Trophoblast cell (in vitro differentiated cells and primary cell): ENCODE results near the gene ORAI2.

ENCODE experiments used
- DNase-seq, 2 donors: peaks; one replicate each; pipeline ENCODE4 v3.0.0-alpha.2; 2016
- H2AFZ ChIP-seq: 2 replicates; pipeline ENCODE4 v1.6.1; 2013; ENCODE audit warnings: low read length, moderate library complexity, mild to moderate bottlenecking; ENCODE audit not compliant: insufficient read depth, poor library complexity
- H2AK5ac ChIP-seq: 2 replicates; pipeline ENCODE4 v1.6.1; 2013; ENCODE audit warnings: mild to moderate bottlenecking, low read length
- H2BK120ac ChIP-seq: 2 replicates; pipeline ENCODE4 v1.6.1; 2013; ENCODE audit warnings: low read length, mild to moderate bottlenecking, moderate library complexity; ENCODE audit not compliant: insufficient read depth, poor library complexity
- H2BK12ac ChIP-seq: 2 replicates; pipeline ENCODE4 v1.6.1; 2013; ENCODE audit warnings: mild to moderate bottlenecking, low read length, moderate library complexity
- H2BK5ac ChIP-seq: 2 replicates; pipeline ENCODE4 v1.6.1; 2013; ENCODE audit warnings: low read length, low read depth, moderate library complexity, mild to moderate bottlenecking; ENCODE audit not compliant: poor library complexity
- H3K14ac ChIP-seq: 2 replicates; pipeline ENCODE4 v1.6.1; 2013; ENCODE audit warnings: mild to moderate bottlenecking, low read length
- H3K18ac ChIP-seq: 2 replicates; pipeline ENCODE4 v1.6.1; 2013; ENCODE audit warnings: mild to moderate bottlenecking, low read length
- H3K23ac ChIP-seq: 2 replicates; pipeline ENCODE4 v1.6.1; 2013; ENCODE audit warnings: low read length
- H3K27ac ChIP-seq: 2 replicates; pipeline ENCODE4 v1.5.1; 2013; ENCODE audit warnings: low read depth, mild to moderate bottlenecking, inconsistent platforms, low read length, moderate library complexity
- H3K27me3 ChIP-seq: 2 replicates; pipeline ENCODE4 v1.6.1; 2013; ENCODE audit warnings: inconsistent platforms, mild to moderate bottlenecking, low read length, moderate library complexity; ENCODE audit not compliant: insufficient read depth
- H3K36me3 ChIP-seq, 2 experiments: 1 replicate in 1 of 2; 2 replicates in 1 of 2; pipeline ENCODE4 v1.6.1; 2013; ENCODE audit warnings: low read length in 2 of 2, mild to moderate bottlenecking in 2 of 2, moderate library complexity in 1 of 2; ENCODE audit not compliant: insufficient read depth in 2 of 2, control insufficient read depth in 1 of 2
- H3K4ac ChIP-seq: 2 replicates; pipeline ENCODE4 v1.6.1; 2013; ENCODE audit warnings: low read depth, mild to moderate bottlenecking, low read length, moderate library complexity
- H3K4me1 ChIP-seq, 2 experiments: 1 replicate in 1 of 2; 2 replicates in 1 of 2; pipeline ENCODE4 v1.6.1; 2013; ENCODE audit warnings: low read length in 2 of 2, mild to moderate bottlenecking in 2 of 2, moderate library complexity in 1 of 2; ENCODE audit not compliant: insufficient read depth in 2 of 2, control insufficient read depth in 1 of 2
- H3K4me2 ChIP-seq: 2 replicates; pipeline ENCODE4 v1.6.1; 2013; ENCODE audit warnings: inconsistent platforms, mild to moderate bottlenecking, low read length, moderate library complexity
- H3K4me3 ChIP-seq: 2 replicates; pipeline ENCODE4 v1.5.1; 2013; ENCODE audit warnings: mild to moderate bottlenecking, low read depth, low read length, inconsistent platforms
- H3K79me1 ChIP-seq: one replicate; pipeline ENCODE4 v1.6.1; 2013; ENCODE audit warnings: low read length
- H3K79me2 ChIP-seq: 2 replicates; pipeline ENCODE4 v1.6.1; 2013; ENCODE audit warnings: low read length, mild to moderate bottlenecking; ENCODE audit not compliant: control insufficient read depth, insufficient read depth, poor library complexity
- H3K9ac ChIP-seq: 2 replicates; pipeline ENCODE4 v1.6.1; 2013; ENCODE audit warnings: mild to moderate bottlenecking, low read length
- H3K9me3 ChIP-seq: 2 replicates; pipeline ENCODE4 v1.6.1; 2013; ENCODE audit warnings: low read depth, mild to moderate bottlenecking, control low read depth, inconsistent platforms, low read length; ENCODE audit not compliant: insufficient read depth
- H4K12ac ChIP-seq: 2 replicates; pipeline ENCODE4 v1.6.1; 2013; ENCODE audit warnings: low read depth, mild to moderate bottlenecking, low read length, moderate library complexity
- H4K8ac ChIP-seq: 2 replicates; pipeline ENCODE4 v1.6.1; 2013; ENCODE audit warnings: low read depth, mild to moderate bottlenecking, low read length, moderate library complexity
- H4K91ac ChIP-seq: one replicate; pipeline ENCODE4 v1.6.1; 2013; ENCODE audit warnings: low read depth, mild to moderate bottlenecking, low read length, moderate library complexity
- WGBS: extraction: QIAGEN DNeasy Blood & Tissue Kit; methylation state at CpG from one replicate; pipeline ENCODE4 v1.1.7; 2013; ENCODE audit warnings: missing lambda C conversion rate; ENCODE audit not compliant: insufficient read length, insufficient coverage; ENCODE audit errors: extremely low coverage; 5-methylcytosine and 5-hydroxymethylcytosine counted together

Gene ORAI2

GRCh38 chr7:102429141-102429899 is 4.1 kb upstream of the ORAI2 start:
- Histone ChIP-seq H3K4me3 (no peak overlapping the region), H2BK12ac (no peak overlapping the region), H3K23ac (no peak overlapping the region), H3K14ac (no peak overlapping the region), H3K79me2 (peaks cover 6% of the 10 kb centered on the region), H3K18ac (no peak overlapping the region), H2BK5ac (no peak overlapping the region), H3K4ac (no peak overlapping the region), H2AK5ac (no peak overlapping the region), H4K8ac (no peak overlapping the region), H3K27me3 (no peaks in the 10 kb centered on the region), H4K91ac (no peak overlapping the region), H4K12ac (peak overlapping the region; percentile 26), H3K4me1 (peaks cover 11 to 15% of the 10 kb centered on the region in 2 experiments), H2BK120ac (no peak overlapping the region), H3K9me3 (no peaks in the 10 kb centered on the region), H3K79me1 (peaks cover 8% of the 10 kb centered on the region), H2AFZ (no peak overlapping the region), H3K9ac (no peak overlapping the region), H3K27ac (no peak overlapping the region), H3K36me3 (peaks cover 31 to 37% of the 10 kb centered on the region in 2 experiments), H3K4me2 (no peak overlapping the region)
- no CpG with 5 or more reads among the region's 10 CpGs for WGBS
- DNase-seq: no peak

GRCh38 chr7:102431617-102432298 is 1.6 kb upstream of the ORAI2 start:
- Histone ChIP-seq H4K91ac (no peak overlapping the region), H2AK5ac (peak overlapping the region; percentile 17), H3K14ac (no peak overlapping the region), H2AFZ (no peak overlapping the region), H3K18ac (no peak overlapping the region), H3K9ac (no peak overlapping the region), H4K12ac (no peak overlapping the region), H3K4me2 (no peak overlapping the region), H3K9me3 (no peaks in the 10 kb centered on the region), H3K4ac (no peak overlapping the region), H3K36me3 (peaks cover 13 to 17% of the 10 kb centered on the region in 2 experiments), H3K79me2 (peaks cover 6% of the 10 kb centered on the region), H3K27me3 (no peaks in the 10 kb centered on the region), H4K8ac (no peak overlapping the region), H3K4me1 (peaks cover 12 to 19% of the 10 kb centered on the region in 2 experiments), H2BK12ac (no peak overlapping the region), H3K27ac (peak overlapping the region; percentile 52), H2BK120ac (no peak overlapping the region), H3K23ac (no peak overlapping the region), H2BK5ac (no peak overlapping the region), H3K4me3 (no peak overlapping the region), H3K79me1 (peaks cover 8% of the 10 kb centered on the region)
- no CpG with 5 or more reads among the region's 17 CpGs for WGBS
- peak; percentile 33 to 48 for DNase-seq

- peak overlapping the region; percentile 38 for H3K4ac ChIP-seq
- WGBS: no CpG with 5 or more reads among the region's 27 CpGs
- peak overlapping the region; percentile 58 for H2BK5ac ChIP-seq
- H3K18ac ChIP-seq: peak overlapping the region; percentile 82
- H3K36me3 ChIP-seq: peaks cover 8 to 13% of the 10 kb centered on the region in 2 experiments
- peak overlapping the region; percentile 43 for H3K27ac ChIP-seq
- H3K4me2 ChIP-seq: peak overlapping the region; percentile 57
- H3K79me2 ChIP-seq: peaks cover 6% of the 10 kb centered on the region
- no peak overlapping the region for H3K23ac ChIP-seq
- peak overlapping the region; percentile 79 for H2BK120ac ChIP-seq
- peak overlapping the region; percentile 86 for H4K8ac ChIP-seq
- peak in 1 of 2 donors; percentile 42 for DNase-seq
- peaks cover 12 to 19% of the 10 kb centered on the region in 2 experiments for H3K4me1 ChIP-seq
- H2BK12ac ChIP-seq: peak overlapping the region; percentile 32
- no peaks in the 10 kb centered on the region for H3K27me3 ChIP-seq
- peak overlapping the region; percentile 82 for H2AFZ ChIP-seq
- H3K9me3 ChIP-seq: no peaks in the 10 kb centered on the region
- H3K79me1 ChIP-seq: peaks cover 8% of the 10 kb centered on the region
- H3K4me3 ChIP-seq: peak overlapping the region; percentile 62
- H4K91ac ChIP-seq: peak overlapping the region; percentile 97
- no peak overlapping the region for H3K9ac ChIP-seq
- H2AK5ac ChIP-seq: peak overlapping the region; percentile 73
- H3K14ac ChIP-seq: peak overlapping the region; percentile 88
- H4K12ac ChIP-seq: peak overlapping the region; percentile 94
Observed at GRCh38 chr7:102432442-102433218, 745 bp upstream of the ORAI2 start.

GRCh38 chr7:102434039-102434486 is 688 bp downstream of the ORAI2 start:
- Histone ChIP-seq H3K79me1 (peaks cover 8% of the 10 kb centered on the region), H3K27me3 (no peaks in the 10 kb centered on the region)
- no CpG with 5 or more reads among the region's 9 CpGs for WGBS

More at GRCh38 chr7:102434039-102434486, 688 bp downstream of the ORAI2 start:
- Histone ChIP-seq H2BK120ac (no peak overlapping the region), H2AK5ac (no peak overlapping the region), H3K4me2 (peak overlapping the region; percentile 57), H3K14ac (no peak overlapping the region), H2AFZ (peak overlapping the region; percentile 69), H3K4me3 (peak overlapping the region; percentile 91), H3K4me1 (peaks cover 12 to 19% of the 10 kb centered on the region in 2 experiments), H2BK5ac (no peak overlapping the region), H3K9me3 (peaks cover 3% of the 10 kb centered on the region), H3K36me3 (peaks cover 11 to 13% of the 10 kb centered on the region in 2 experiments), H3K79me2 (peaks cover 6% of the 10 kb centered on the region), H4K8ac (no peak overlapping the region), H3K18ac (no peak overlapping the region), H3K27ac (no peak overlapping the region), H3K23ac (no peak overlapping the region), H3K4ac (no peak overlapping the region), H2BK12ac (no peak overlapping the region), H4K12ac (peak overlapping the region; percentile 71), H4K91ac (peak overlapping the region; percentile 82), H3K9ac (peak overlapping the region; percentile 86)
- DNase-seq: no peak
